H9 (cell line): ENCODE measurements around the gene KEAP1. TPM values are rescaled to one million over a fixed set of nuclear protein-coding genes. Genes with fewer than 3 reads are reported as not detected.
"Not testable (repeated sequence)": the region's sequence is repeated elsewhere in the genome, so short reads cannot be mapped to it uniquely, and the experiment has no call there.

Experiments used
- DNase-seq: peaks from one replicate; pipeline ENCODE4 v3.0.0-alpha.2; 2017
- H2AFZ ChIP-seq: one replicate; pipeline ENCODE4 v1.6.1; 2013; ENCODE audit warnings: mild to moderate bottlenecking, low read length, control low read depth, moderate library complexity
- H2AK5ac ChIP-seq: 2 replicates; pipeline ENCODE4 v1.6.1; 2013; ENCODE audit warnings: low read length, control low read depth, mixed read lengths; ENCODE audit not compliant: insufficient read length
- H2BK120ac ChIP-seq: one replicate; pipeline ENCODE4 v1.6.1; 2013; ENCODE audit warnings: low read depth, mild to moderate bottlenecking, low read length, control low read depth, inconsistent platforms; ENCODE audit not compliant: poor library complexity, severe bottlenecking
- H2BK12ac ChIP-seq: 2 replicates; pipeline ENCODE4 v1.6.1; 2013; ENCODE audit warnings: low read length, control low read depth, mixed read lengths, low read depth; ENCODE audit not compliant: insufficient read length
- H2BK15ac ChIP-seq: 2 replicates; pipeline ENCODE4 v1.6.1; 2013; ENCODE audit warnings: low read depth, low read length, control low read depth
- H2BK20ac ChIP-seq: one replicate; pipeline ENCODE4 v1.6.1; 2013; ENCODE audit warnings: low read depth, mild to moderate bottlenecking, low read length, control low read depth, inconsistent platforms; ENCODE audit not compliant: poor library complexity, severe bottlenecking
- H2BK5ac ChIP-seq: 2 replicates; pipeline ENCODE4 v1.6.1; 2013; ENCODE audit warnings: low read length, control low read depth, mixed read lengths; ENCODE audit not compliant: insufficient read length
- H3K14ac ChIP-seq: 2 replicates; pipeline ENCODE4 v1.6.1; 2013; ENCODE audit warnings: low read length, control low read depth; ENCODE audit not compliant: insufficient read depth
- H3K18ac ChIP-seq: 2 replicates; pipeline ENCODE4 v1.6.1; 2013; ENCODE audit warnings: low read depth, mild to moderate bottlenecking, mixed read lengths, low read length, control low read depth; ENCODE audit not compliant: insufficient read length
- H3K23ac ChIP-seq: 2 replicates; pipeline ENCODE4 v1.6.1; 2013; ENCODE audit warnings: low read length, control low read depth, mixed read lengths, low read depth; ENCODE audit not compliant: insufficient read length
- H3K23me2 ChIP-seq: 2 replicates; pipeline ENCODE4 v1.6.1; 2013; ENCODE audit warnings: low read depth, mild to moderate bottlenecking, mixed read lengths, low read length, control low read depth; ENCODE audit not compliant: insufficient read length, poor library complexity, severe bottlenecking
- H3K27ac ChIP-seq: 2 replicates; pipeline ENCODE4 v1.5.1; 2013; ENCODE audit warnings: low read length, control low read depth, mixed read lengths, low read depth; ENCODE audit not compliant: insufficient read length
- H3K27me3 ChIP-seq: 2 replicates; pipeline ENCODE4 v1.6.1; 2013; ENCODE audit warnings: low read length, control low read depth, inconsistent platforms; ENCODE audit not compliant: insufficient read depth
- H3K4ac ChIP-seq: 2 replicates; pipeline ENCODE4 v1.6.1; 2013; ENCODE audit warnings: low read depth, mild to moderate bottlenecking, control low read depth, inconsistent platforms, low read length, moderate library complexity
- H3K4me1 ChIP-seq: 2 replicates; pipeline ENCODE4 v1.6.1; 2013; ENCODE audit warnings: low read length, control low read depth, inconsistent platforms; ENCODE audit not compliant: insufficient read depth
- H3K4me2 ChIP-seq: 2 replicates; pipeline ENCODE4 v1.6.1; 2013; ENCODE audit warnings: low read length, control low read depth, mixed read lengths; ENCODE audit not compliant: insufficient read length, insufficient read depth
- H3K56ac ChIP-seq: 2 replicates; pipeline ENCODE4 v1.6.1; 2013; ENCODE audit warnings: low read depth, mild to moderate bottlenecking, mixed read lengths, low read length, control low read depth; ENCODE audit not compliant: insufficient read length
- H3K79me1 ChIP-seq: 2 replicates; pipeline ENCODE4 v1.6.1; 2013; ENCODE audit warnings: low read depth, mild to moderate bottlenecking, moderate library complexity, low read length, control low read depth, inconsistent platforms; ENCODE audit not compliant: insufficient read depth, poor library complexity, severe bottlenecking
- H3K79me2 ChIP-seq: 2 replicates; pipeline ENCODE4 v1.6.1; 2013; ENCODE audit warnings: low read length, control low read depth, inconsistent platforms; ENCODE audit not compliant: insufficient read depth
- H3K9ac ChIP-seq: 2 replicates; pipeline ENCODE4 v1.6.1; 2013; ENCODE audit warnings: low read length, control low read depth, mixed read lengths; ENCODE audit not compliant: insufficient read length; ENCODE audit errors: extremely low read depth
- H3K9me3 ChIP-seq: one replicate; pipeline ENCODE4 v1.6.1; 2013; ENCODE audit warnings: low read depth, low read length, inconsistent platforms; ENCODE audit not compliant: control insufficient read depth
- H3T11ph ChIP-seq: one replicate; pipeline ENCODE4 v1.6.1; 2013; ENCODE audit warnings: mild to moderate bottlenecking, low read length, control low read depth, inconsistent platforms
- H4K20me1 ChIP-seq: one replicate; pipeline ENCODE4 v1.6.1; 2013; ENCODE audit not compliant: control insufficient read depth, insufficient read length, insufficient read depth
- H4K5ac ChIP-seq: 2 replicates; pipeline ENCODE4 v1.6.1; 2013; ENCODE audit warnings: low read depth, mild to moderate bottlenecking, mixed read lengths, low read length, control low read depth; ENCODE audit not compliant: insufficient read length
- H4K8ac ChIP-seq: replicated peaks from 2 replicates; pipeline ENCODE4 v1.6.1; 2013; ENCODE audit warnings: low read length, control low read depth, mixed read lengths, low read depth; ENCODE audit not compliant: insufficient read length
- H4K91ac ChIP-seq: 2 replicates; pipeline ENCODE4 v1.6.1; 2013; ENCODE audit warnings: low read depth, mild to moderate bottlenecking, moderate library complexity, mixed read lengths, low read length, control low read depth; ENCODE audit not compliant: insufficient read length
- H3K27ac Mint-ChIP-seq, 3 experiments: 2 replicates in 2 of 3; 3 replicates in 1 of 3; pipeline ENCODE4 v1.8.0; 2020 to 2021; ENCODE audit warnings: mixed read lengths in 3 of 3, mild to moderate bottlenecking in 1 of 3, moderate library complexity in 1 of 3
- H3K27me3 Mint-ChIP-seq: 2 replicates; pipeline ENCODE4 v1.8.0; 2021; ENCODE audit warnings: low read depth, mild to moderate bottlenecking, moderate library complexity, mixed read lengths
- H3K36me3 Mint-ChIP-seq, 3 experiments: 2 replicates in 2 of 3; 3 replicates in 1 of 3; pipeline ENCODE4 v1.8.0; 2020 to 2021; ENCODE audit warnings: low read depth in 3 of 3, mixed read lengths in 3 of 3; ENCODE audit not compliant: insufficient read depth in 1 of 3
- H3K4me1 Mint-ChIP-seq, 2 experiments: 2 replicates each; pipeline ENCODE4 v1.8.0; 2020; ENCODE audit warnings: mixed read lengths in 2 of 2
- H3K4me3 Mint-ChIP-seq, 2 experiments: 2 replicates in 1 of 2; 3 replicates in 1 of 2; pipeline ENCODE4 v1.8.0; 2020 to 2021; ENCODE audit warnings: mild to moderate bottlenecking in 2 of 2, mixed read lengths in 2 of 2, moderate library complexity in 1 of 2
- H3K9me3 Mint-ChIP-seq, 2 experiments: 2 replicates in 1 of 2; 3 replicates in 1 of 2; pipeline ENCODE4 v1.8.0; 2020; ENCODE audit warnings: mild to moderate bottlenecking in 2 of 2, mixed read lengths in 2 of 2, moderate library complexity in 1 of 2
- CTCF ChIP-seq: fragments of 200-600 bp; sonication (generic); conservative IDR thresholded peaks from 3 replicates; pipeline ENCODE4 v1.8.0; 2021; ENCODE audit warnings: antibody characterized with exemption, mild to moderate bottlenecking
- WGBS: extraction: QIAGEN DNeasy Blood & Tissue Kit; methylation state at CpG from one replicate; pipeline ENCODE4 v1.1.7; 2013; ENCODE audit warnings: missing lambda C conversion rate, low lambda C conversion rate, mixed read lengths; ENCODE audit not compliant: insufficient read length; ENCODE audit errors: extremely low coverage; 5-methylcytosine and 5-hydroxymethylcytosine counted together
- total RNA-seq: library from RNA; stranded (reverse); gene quantifications from 2 replicates; pipeline ENCODE4 v1.2.1, GENCODE V29; 2021

Gene KEAP1
- total RNA-seq, 1 experiment from 2014 or later, result 88.7 TPM

GRCh38 chr19:10551698-10552301 lies 48.6 kb upstream of the KEAP1 start:
- no peak overlapping the region for H3K56ac ChIP-seq
- no peak overlapping the region for H3K9ac ChIP-seq
- H3T11ph ChIP-seq, result no peak overlapping the region
- H3K18ac ChIP-seq, result no peak overlapping the region
- Mint-ChIP-seq H3K9me3 (no peaks in the 10 kb centered on the region), H3K4me1 (no peaks in the 10 kb centered on the region), H3K27ac (no peak overlapping the region), H3K36me3 (peaks cover 34 to 89% (median 77%) of the 10 kb centered on the region in 3 experiments; a peak in 6 of 7 replicates), H3K27me3 (no peaks in the 10 kb centered on the region), H3K4me3 (no peak overlapping the region)
- H4K20me1 ChIP-seq, result no peaks in the 10 kb centered on the region
- no peaks in the 10 kb centered on the region for H3K4me1 ChIP-seq
- no peak overlapping the region; the same call in 1 of the 2 replicates for H3K14ac ChIP-seq
- H3K27ac ChIP-seq, result no peak overlapping the region
- H2BK15ac ChIP-seq, result no peak overlapping the region
- H3K79me2 ChIP-seq, result no peaks in the 10 kb centered on the region
- no peak overlapping the region for H2AFZ ChIP-seq
- TF ChIP-seq CTCF, result peak; percentile 42; the same call in 2 of the 3 replicates
- WGBS, result no CpG with 5 or more reads among the region's 12 CpGs
- H3K27me3 ChIP-seq, result no peaks in the 10 kb centered on the region
- no peak overlapping the region for H2AK5ac ChIP-seq
- no peak overlapping the region for H2BK12ac ChIP-seq
- H3K79me1 ChIP-seq, result no peaks in the 10 kb centered on the region
- H4K91ac ChIP-seq, result no peak overlapping the region
- H2BK5ac ChIP-seq, result no peak overlapping the region
- no peak overlapping the region for H4K5ac ChIP-seq
- H3K4ac ChIP-seq, result no peak overlapping the region
- no peak overlapping the region for H3K23ac ChIP-seq
- H4K8ac ChIP-seq, result no peak overlapping the region
- peak; percentile 55 for DNase-seq
- no peak overlapping the region for H3K4me2 ChIP-seq
- H2BK120ac ChIP-seq, result no peak overlapping the region
- H3K23me2 ChIP-seq, result no peaks in the 10 kb centered on the region
- H2BK20ac ChIP-seq, result no peak overlapping the region
- no peaks in the 10 kb centered on the region for H3K9me3 ChIP-seq

DNA sequence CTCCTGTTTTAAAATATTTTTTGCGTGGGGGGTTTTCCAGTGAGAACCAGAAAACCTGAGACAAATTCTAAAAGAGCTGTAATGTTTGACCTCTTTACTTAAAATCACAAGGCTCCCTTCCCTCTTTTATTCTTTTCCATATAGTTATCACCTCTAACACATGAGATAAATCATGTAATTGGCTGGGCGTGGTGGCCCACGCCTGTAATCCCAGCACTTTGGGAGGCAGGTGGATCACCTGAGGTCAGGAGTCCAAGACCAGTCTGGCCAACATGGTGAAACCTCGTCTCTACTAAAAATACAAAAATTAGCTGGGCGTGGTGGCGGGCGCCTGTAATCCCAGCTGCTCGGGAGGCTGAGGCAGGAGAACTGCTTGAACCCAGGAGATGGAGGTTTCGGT lies 47.9 kb upstream of the KEAP1 start:
- H3K27me3 Mint-ChIP-seq, H3K4ac ChIP-seq, H4K91ac ChIP-seq, H4K5ac ChIP-seq, H3K4me3 Mint-ChIP-seq, DNase-seq, H3K23ac ChIP-seq, H3K4me2 ChIP-seq, H3K14ac ChIP-seq, H2BK15ac ChIP-seq, H3K27ac ChIP-seq, H3K27me3 ChIP-seq, H3K27ac Mint-ChIP-seq, H3K79me1 ChIP-seq, H3K9me3 ChIP-seq, H2BK120ac ChIP-seq, H2BK20ac ChIP-seq, H3K9me3 Mint-ChIP-seq, H3K9ac ChIP-seq, H4K20me1 ChIP-seq, H3T11ph ChIP-seq, H3K23me2 ChIP-seq, H2AK5ac ChIP-seq, H4K8ac ChIP-seq, H2BK12ac ChIP-seq, H3K18ac ChIP-seq, H2BK5ac ChIP-seq, H2AFZ ChIP-seq, H3K4me1 ChIP-seq, H3K4me1 Mint-ChIP-seq, H3K79me2 ChIP-seq, H3K56ac ChIP-seq: not testable (repeated sequence)
- WGBS, result no CpG with 5 or more reads among the region's 9 CpGs
- peaks cover 34 to 84% (median 73%) of the 10 kb centered on the region in 3 experiments; a peak in 6 of 7 replicates for H3K36me3 Mint-ChIP-seq
